SK-N-MC (cell line): Measurements from ENCODE around the gene TMEM52.

Experiments
- EZH2 ChIP-seq: fragments of 200-600 bp; sonication (generic); IDR thresholded peaks from one replicate; pipeline ENCODE4 v1.6.1; 2017; ENCODE audit warnings: antibody characterized with exemption
- FOXP2 ChIP-seq: optimal IDR thresholded peaks from 2 replicates; pipeline ENCODE3; 2011; ENCODE audit warnings: mild to moderate bottlenecking, moderate library complexity; ENCODE audit not compliant: insufficient read depth; ENCODE audit errors: extremely low read length, control extremely low read depth
- POLR2AphosphoS5 ChIP-seq: IDR thresholded peaks from 2 replicates; pipeline ENCODE4 v1.6.1; 2012; ENCODE audit warnings: mild to moderate bottlenecking, low read depth, low read length, borderline replicate concordance

GRCh38 chr1:1917995-1918900 lies 831 bp downstream of the TMEM52 start:
- TF ChIP-seq POLR2AphosphoS5 (no peak), EZH2 (no peak), FOXP2 (no peak)
